ENCODE measurements around the gene FBXW4. TPM values are rescaled to one million over a fixed set of nuclear protein-coding genes. Genes with fewer than 3 reads are reported as not detected.
"Not testable (repeated sequence)": the region's sequence is repeated elsewhere in the genome, so short reads cannot be mapped to it uniquely, and the experiment has no call there.

The FBXW4 gene
- total RNA-seq, 1 donor from 2014 or later = 106 TPM

GRCh38 chr10:101668566-101668965 lies 26.4 kb downstream of the FBXW4 start:
- intact Hi-C loops (cut with DNase I) = no loop called here
- no peak for ATAC-seq (ENCODE audit: poor library complexity)
- DNase-seq = no peak

DNA sequence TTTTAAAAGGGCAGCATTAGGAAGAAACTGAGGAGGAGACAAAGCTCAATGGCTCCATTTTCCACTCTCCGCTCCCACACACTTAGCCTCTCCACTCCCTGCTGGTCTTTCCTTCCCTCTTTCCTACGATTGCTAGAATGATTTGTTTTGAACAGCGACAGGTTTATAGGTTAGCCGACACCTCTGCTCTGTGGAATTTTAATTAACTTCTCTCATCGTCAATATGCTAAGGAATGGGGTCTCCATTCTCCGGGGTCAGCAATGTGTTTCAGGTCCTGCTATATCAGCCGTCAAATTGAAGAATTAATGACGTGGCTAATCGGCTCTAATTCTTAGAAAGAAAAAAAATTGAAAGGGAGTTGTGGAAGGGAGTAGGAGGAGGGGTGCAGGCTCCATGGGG lies 28.9 kb downstream of the FBXW4 start:
- DNase-seq = no peak
- ATAC-seq (ENCODE audit: poor library complexity) = no peak
- intact Hi-C loops (cut with DNase I) = no loop called here

DNA sequence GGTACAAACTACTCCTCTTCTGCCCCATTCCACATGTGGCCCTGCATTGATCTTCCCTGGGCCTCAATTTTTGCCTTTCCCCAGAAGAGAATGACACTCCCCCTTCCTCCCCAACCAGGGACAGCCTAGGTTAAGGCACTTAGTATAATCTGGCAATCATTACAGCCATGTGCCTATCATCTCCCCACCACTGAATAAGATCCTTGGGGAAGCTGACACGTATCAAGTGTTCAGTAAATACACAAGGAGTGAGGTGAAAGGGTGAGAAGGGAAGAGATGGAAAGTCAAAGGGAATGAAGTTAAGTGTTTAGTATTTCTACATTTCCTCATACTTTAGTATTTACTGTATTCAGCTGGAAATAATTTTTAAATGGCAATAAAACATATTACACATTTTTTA lies 31.9 kb downstream of the FBXW4 start:
- DNase-seq (no peak), ATAC-seq (ENCODE audit: poor library complexity) (no peak)
- intact Hi-C loops (cut with DNase I) = no loop called here

- DNase-seq = no peak
- no peak for ATAC-seq (ENCODE audit: poor library complexity)
- intact Hi-C loops (cut with DNase I) = no loop called here
Measured at GRCh38 chr10:101660256-101660655, 34.7 kb downstream of the FBXW4 start.

GRCh38 chr10:101658975-101659374 lies 36.0 kb downstream of the FBXW4 start:
- intact Hi-C loops (cut with DNase I) = no loop called here
- no peak for ATAC-seq (ENCODE audit: poor library complexity)
- DNase-seq = no peak

GRCh38 chr10:101656890-101657289 lies 38.1 kb downstream of the FBXW4 start:
- no peak for DNase-seq
- ATAC-seq (ENCODE audit: poor library complexity) = peak; percentile 83
- intact Hi-C loops (cut with DNase I) = no loop called here

GRCh38 chr10:101655570-101655969 lies 39.4 kb downstream of the FBXW4 start:
- DNase-seq = peak; percentile 45
- intact Hi-C loops (cut with DNase I) = no loop called here
- no peak for ATAC-seq (ENCODE audit: poor library complexity)

DNA sequence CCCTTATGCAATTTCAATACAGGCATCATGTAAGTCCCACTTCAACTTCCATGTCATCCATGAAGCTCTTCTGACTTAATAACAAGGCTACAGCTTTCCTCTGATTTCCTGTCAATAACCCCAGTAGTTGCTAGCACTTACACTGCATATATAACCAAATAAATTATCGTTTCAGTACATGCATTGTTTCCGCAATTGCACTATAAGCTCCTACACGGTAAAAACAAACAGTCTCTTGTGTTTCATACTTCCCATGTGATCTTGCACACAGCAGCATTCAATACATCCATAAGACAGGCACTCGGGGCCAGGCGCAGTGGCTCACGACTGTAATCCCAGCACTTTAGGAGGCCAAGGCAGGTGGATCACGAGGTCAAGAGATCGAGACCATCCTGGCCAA lies 41.4 kb downstream of the FBXW4 start:
- ATAC-seq (ENCODE audit: poor library complexity) = no peak
- no peak for DNase-seq
- intact Hi-C loops (cut with DNase I) = no loop called here

GRCh38 chr10:101651336-101651735 lies 43.6 kb downstream of the FBXW4 start:
- intact Hi-C loops (cut with DNase I) = no loop called here
- DNase-seq (no peak), ATAC-seq (ENCODE audit: poor library complexity) (no peak)

- no peak for ATAC-seq (ENCODE audit: poor library complexity)
- intact Hi-C loops (cut with DNase I) = no loop called here
- DNase-seq = no peak
Measured at GRCh38 chr10:101650863-101651262, 44.1 kb downstream of the FBXW4 start.

GRCh38 chr10:101649525-101650085 lies 45.4 kb downstream of the FBXW4 start:
- ATAC-seq (ENCODE audit: poor library complexity) (no peak), DNase-seq (no peak)
- intact Hi-C loops (cut with DNase I) = no loop called here

GRCh38 chr10:101647255-101647654 lies 47.7 kb downstream of the FBXW4 start:
- ATAC-seq (ENCODE audit: poor library complexity) (no peak), DNase-seq (no peak)
- intact Hi-C loops (cut with DNase I) = no loop called here

DNA sequence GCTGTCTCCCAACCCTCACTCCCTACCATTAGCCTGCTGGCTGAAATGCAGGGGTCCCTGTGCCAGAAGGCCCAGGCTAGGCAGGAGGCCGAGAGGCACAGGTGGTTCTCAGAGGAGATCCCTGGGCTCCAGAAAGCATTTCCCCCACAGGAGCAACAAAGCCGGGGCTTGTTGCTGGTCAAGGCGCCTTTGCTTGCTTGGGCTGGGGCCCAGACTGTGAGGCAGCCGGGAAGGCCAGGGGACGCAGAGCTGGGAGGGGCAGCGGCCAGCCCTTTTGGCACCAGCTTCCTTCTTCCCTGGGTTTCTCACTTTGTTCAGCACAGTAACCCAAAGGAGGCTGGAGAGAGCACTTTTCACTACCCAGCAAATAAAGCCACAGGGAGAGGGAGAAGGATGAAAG lies 48.6 kb downstream of the FBXW4 start:
- ATAC-seq (ENCODE audit: poor library complexity) = peak; percentile 77
- intact Hi-C loops (cut with DNase I) = no loop called here
- peak; percentile 71 for DNase-seq

DNA sequence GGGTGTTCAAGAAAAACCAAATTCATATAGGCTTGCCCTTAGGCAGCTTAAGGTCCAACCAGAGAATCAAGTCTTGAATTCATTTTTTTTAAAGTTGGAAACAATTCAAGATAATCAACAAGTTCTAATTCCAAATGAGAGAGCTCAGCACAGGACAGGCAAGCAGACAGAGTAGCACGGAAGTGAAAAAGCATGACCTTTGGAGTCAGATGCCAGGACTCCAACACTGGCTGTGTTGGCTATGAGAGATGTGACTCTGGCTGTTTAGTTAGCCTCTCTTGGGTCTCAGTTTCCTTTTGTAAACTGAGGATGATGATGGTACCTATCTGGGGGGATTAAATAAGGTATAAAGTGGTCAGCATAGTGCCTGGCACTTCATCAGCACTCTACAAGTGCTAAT lies 49.3 kb downstream of the FBXW4 start:
- ATAC-seq (ENCODE audit: poor library complexity) = no peak
- no peak for DNase-seq
- intact Hi-C loops (cut with DNase I) = no loop called here

DNA sequence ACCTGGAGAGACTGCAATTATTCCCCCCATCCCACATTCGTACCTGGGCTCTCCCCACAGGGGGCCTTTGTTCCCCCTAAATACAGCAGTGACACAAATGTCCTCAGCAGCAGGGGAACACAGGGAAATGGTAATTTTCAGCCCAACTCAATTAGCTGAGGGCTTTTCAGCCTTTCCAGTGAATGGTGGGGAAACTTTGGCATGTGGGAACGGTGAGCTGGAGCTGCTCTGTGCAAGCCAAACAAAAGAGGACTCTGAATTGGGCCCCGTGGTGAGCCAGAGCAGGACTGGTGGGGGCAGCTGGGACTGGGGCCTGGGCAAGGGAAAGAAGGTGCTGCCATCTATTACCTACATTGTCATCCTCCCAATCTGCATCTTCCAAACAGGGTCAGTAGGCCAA lies 51.0 kb downstream of the FBXW4 start:
- intact Hi-C loops (cut with DNase I) = no loop called here
- no peak for DNase-seq
- no peak for ATAC-seq (ENCODE audit: poor library complexity)

DNA sequence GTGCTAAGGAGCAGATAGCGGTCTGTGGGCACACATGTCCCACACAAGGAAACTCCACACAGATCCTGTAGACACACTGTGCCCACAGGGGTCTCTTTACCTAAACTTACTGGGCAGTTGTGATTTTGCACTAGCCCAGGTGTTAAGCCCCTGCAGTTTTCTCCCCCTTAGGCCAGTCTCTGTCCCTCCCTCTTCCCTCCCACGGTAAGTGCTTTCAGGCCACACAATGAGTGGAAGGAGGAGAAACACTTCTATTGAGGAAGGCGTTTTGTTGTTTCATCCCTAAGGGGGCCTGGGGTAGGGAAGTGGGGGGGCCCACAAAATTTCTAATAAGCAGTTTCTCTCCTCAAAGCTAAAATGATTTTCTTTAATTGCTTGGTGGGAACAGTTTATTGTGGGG lies 51.4 kb downstream of the FBXW4 start:
- ATAC-seq (ENCODE audit: poor library complexity) (no peak), DNase-seq (no peak)
- intact Hi-C loops (cut with DNase I) = no loop called here

DNA sequence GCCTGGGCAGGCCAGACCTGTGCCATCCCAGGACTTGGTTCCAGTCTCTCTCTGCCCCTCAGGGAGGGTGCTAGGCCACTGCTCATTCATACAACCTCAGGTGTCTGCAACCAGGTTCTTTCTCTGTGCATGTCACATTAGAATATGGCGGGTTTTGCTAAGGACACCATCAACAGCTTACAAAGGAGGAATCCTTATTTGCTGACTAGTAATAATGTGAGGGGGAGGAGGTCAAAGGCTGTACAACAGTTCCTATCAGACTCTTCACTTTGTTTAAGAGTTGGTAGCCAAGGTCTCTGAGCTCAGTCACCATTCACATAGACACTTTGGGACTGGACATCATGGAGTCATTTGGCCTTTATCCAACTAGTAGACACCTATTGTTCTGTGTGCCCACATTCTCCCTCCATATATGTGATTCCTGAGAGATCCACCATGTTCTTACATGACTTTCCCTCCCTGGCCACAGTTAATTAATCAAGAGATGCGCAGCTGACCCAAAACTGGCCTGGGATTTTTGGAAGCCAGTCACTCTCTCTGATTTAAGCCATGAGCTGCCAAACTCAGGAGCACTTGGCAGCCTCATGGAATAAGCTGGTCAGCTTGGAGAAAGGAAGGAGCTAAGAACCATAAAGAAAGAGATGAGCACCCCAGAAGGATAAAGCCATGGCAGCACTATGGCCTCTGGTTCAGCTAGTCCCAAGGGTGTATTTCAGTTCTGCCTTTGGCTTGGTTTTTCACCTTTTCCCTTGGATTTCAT lies 55.6 kb downstream of the FBXW4 start:
- DNase-seq (no peak), ATAC-seq (ENCODE audit: poor library complexity) (no peak)
- intact Hi-C loops (cut with DNase I) = no loop called here

DNA sequence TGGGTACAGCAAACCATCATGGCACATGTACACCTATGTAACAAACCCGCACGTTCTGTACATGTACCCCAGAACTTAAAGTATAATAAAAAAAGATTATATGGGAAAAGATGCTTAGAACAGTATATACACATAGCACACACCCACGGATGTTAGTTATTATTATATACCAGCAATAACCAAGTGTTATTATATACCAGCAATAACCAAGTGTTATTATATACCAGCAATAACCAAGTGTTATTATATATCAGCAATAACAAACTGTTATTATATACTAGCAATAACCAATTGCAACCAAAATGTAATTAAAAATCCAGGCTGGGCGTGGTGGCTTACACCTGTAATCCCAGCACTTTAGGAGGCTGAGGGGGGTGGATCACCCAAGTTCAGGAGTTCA lies 61.5 kb downstream of the FBXW4 start:
- intact Hi-C loops (cut with DNase I); ATAC-seq (ENCODE audit: poor library complexity); DNase-seq: not testable (repeated sequence)

DNA sequence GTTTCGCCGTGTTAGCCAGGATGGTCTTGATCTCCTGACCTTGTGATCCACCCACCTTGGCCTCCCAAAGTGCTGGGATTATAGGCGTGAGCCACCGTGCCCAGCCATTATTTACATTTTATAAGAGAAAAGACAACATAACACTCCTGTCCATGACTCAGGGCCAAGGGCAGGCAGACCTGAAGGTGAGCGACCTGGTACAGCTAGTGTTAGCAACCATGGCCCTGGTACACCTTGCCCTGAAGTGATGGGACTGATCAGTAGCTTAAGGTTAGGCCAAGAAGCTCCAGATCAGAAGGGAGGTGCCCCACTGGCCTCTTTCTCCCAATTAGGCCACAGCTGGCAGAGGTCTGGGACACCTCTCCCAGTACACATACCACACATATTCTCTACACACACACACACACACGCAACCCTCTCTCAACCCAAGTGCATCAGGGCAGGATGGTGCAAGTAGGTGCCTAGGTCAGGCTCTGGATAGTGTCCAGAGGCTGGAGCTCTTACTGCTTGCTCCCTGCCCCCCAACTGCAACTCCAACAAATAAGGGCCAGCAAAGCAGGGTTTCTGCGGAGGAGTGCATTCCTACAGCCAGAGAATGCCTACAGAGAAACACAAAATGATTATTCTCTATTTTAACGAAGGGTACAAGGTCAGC lies 63.0 kb downstream of the FBXW4 start:
- DNase-seq (no peak), ATAC-seq (ENCODE audit: poor library complexity) (peak; percentile 38)
- intact Hi-C loops (cut with DNase I) = no loop called here

DNA sequence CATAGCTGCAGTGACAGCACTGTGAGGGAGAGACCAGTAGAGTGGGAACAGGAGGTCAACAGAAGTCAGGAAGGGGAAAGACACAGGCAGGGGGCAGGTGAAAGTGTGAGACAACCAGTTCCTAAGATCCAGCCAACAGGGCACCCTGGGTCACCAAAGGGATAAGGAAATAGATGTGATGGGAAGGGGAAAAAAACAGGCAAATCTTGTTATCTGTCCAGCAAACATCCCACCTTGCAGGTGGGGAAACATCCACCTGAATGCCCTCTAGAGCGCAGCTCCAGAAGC lies 64.4 kb downstream of the FBXW4 start:
- DNase-seq (no peak), ATAC-seq (ENCODE audit: poor library complexity) (no peak)
- intact Hi-C loops (cut with DNase I) = no loop called here

Data from Right ventricle myocardium superior (tissue), 1 donor.